HG02973 (cell line): ENCODE measurements around the gene TULP4.
"Not testable (repeated sequence)": the region's sequence is repeated elsewhere in the genome, so short reads cannot be mapped to it uniquely, and the experiment has no call there.

Source experiments
- ATAC-seq: cut with Tn5 transposase; IDR thresholded peaks from one replicate; pipeline ENCODE4 v1.9.1; 2021; ENCODE audit warnings: moderate library complexity; ENCODE audit not compliant: unreplicated experiment

Gene TULP4

GRCh38 chr6:158554611-158555361, 242.5 kb downstream of the TULP4 start:
- ATAC-seq: no peak

GRCh38 chr6:158556113-158556512, 243.8 kb downstream of the TULP4 start:
- ATAC-seq: no peak

GRCh38 chr6:158557110-158557509, 244.8 kb downstream of the TULP4 start:
- ATAC-seq: not testable (repeated sequence)

GRCh38 chr6:158557927-158558326, 245.7 kb downstream of the TULP4 start:
- ATAC-seq: no peak

- ATAC-seq: no peak
Measured at GRCh38 chr6:158558415-158559306, 246.4 kb downstream of the TULP4 start.

- ATAC-seq: no peak
Measured at GRCh38 chr6:158559338-158559894, 247.2 kb downstream of the TULP4 start.

GRCh38 chr6:158559895-158560835, 247.9 kb downstream of the TULP4 start, which contains the start of gene TMEM181:
TMEM181 (plus strand) TSS chr6:158560091; CDS start chr6:158560225, 134 bp downstream.
- ATAC-seq: peak; percentile 85

- ATAC-seq: peak; percentile 16
Measured at GRCh38 chr6:158560836-158561320, 248.6 kb downstream of the TULP4 start.
